ENCODE results near the gene SMAP1. TPM values are rescaled to one million over a fixed set of nuclear protein-coding genes. Genes with fewer than 3 reads are reported as not detected.
A peak's percentile ranks its signal among the peaks of the same experiment; 100 is the strongest.

SMAP1 gene
- total and polyA plus RNA-seq, 8 donors, result 26.2 to 30.6 (median 26.9) TPM

GRCh38 chr6:70708448-70708847 lies 40.8 kb downstream of the SMAP1 start:
- Histone ChIP-seq H3K4me3 (no peak overlapping the region), H3K4me1 (no peaks in the 10 kb centered on the region), H3K36me3 (no peaks in the 10 kb centered on the region), H3K9me3 (peaks cover 0 to 2% of the 10 kb centered on the region in 2 donors), H3K27me3 (no peaks in the 10 kb centered on the region), H3K27ac (no peak overlapping the region)
- DNase-seq (no peak), ATAC-seq (no peak)
- intact Hi-C loops (cut with DNase I), result loop anchor here (2.0 to 10.0 kb wide), 2 partner anchors 176 kb away; no protein-coding TSS in a partner anchor
- TF ChIP-seq, protein P1, sequence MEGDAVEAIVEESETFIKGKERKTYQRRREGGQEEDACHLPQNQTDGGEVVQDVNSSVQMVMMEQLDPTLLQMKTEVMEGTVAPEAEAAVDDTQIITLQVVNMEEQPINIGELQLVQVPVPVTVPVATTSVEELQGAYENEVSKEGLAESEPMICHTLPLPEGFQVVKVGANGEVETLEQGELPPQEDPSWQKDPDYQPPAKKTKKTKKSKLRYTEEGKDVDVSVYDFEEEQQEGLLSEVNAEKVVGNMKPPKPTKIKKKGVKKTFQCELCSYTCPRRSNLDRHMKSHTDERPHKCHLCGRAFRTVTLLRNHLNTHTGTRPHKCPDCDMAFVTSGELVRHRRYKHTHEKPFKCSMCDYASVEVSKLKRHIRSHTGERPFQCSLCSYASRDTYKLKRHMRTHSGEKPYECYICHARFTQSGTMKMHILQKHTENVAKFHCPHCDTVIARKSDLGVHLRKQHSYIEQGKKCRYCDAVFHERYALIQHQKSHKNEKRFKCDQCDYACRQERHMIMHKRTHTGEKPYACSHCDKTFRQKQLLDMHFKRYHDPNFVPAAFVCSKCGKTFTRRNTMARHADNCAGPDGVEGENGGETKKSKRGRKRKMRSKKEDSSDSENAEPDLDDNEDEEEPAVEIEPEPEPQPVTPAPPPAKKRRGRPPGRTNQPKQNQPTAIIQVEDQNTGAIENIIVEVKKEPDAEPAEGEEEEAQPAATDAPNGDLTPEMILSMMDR (IDR thresholded peaks at IDR 0.05), result no peak

GRCh38 chr6:70709826-70710225 lies 42.1 kb downstream of the SMAP1 start:
- no peak overlapping the region for H3K27ac ChIP-seq
- peaks cover 0 to 15% of the 10 kb centered on the region in 2 donors for H3K9me3 ChIP-seq
- TF ChIP-seq, protein P1 (IDR thresholded peaks at IDR 0.05), result no peak
- no peaks in the 10 kb centered on the region for H3K4me1 ChIP-seq
- ATAC-seq, result peak; percentile 39
- intact Hi-C loops (cut with DNase I), result loop anchor here (2.0 to 10.0 kb wide), 2 partner anchors 175 kb away; no protein-coding TSS in a partner anchor
- no peak for DNase-seq
- H3K4me3 ChIP-seq, result no peak overlapping the region
- H3K27me3 ChIP-seq, result no peaks in the 10 kb centered on the region
- no peaks in the 10 kb centered on the region for H3K36me3 ChIP-seq

DNA sequence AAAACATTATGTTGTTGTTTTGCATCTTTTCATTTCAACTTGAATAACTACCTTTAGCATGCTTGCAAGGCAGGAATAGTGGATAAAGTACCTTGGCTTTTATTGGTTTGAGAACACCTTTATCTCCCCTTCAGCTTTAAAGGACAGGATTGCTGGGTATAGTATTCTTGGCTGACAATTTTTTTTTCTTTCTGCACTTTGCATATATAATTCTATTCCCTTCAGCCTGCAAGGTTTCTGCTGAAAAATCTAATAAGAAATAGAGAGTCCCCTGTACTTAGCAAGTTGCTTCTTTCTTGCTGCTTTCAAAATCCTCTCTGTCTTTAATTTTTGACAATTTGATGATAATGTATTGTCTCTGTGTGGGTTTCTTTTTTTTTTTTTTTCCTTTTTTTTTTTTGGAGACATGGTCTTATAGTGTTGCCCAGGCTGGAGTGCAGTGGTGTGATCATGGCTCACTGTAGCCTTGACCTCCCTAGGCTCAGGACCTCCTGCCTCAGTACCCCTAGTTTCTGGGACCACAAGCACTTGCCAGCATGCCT lies 47.1 kb downstream of the SMAP1 start:
- Histone ChIP-seq H3K27me3 (no peaks in the 10 kb centered on the region), H3K9me3 (peaks cover 0 to 23% of the 10 kb centered on the region in 2 donors), H3K36me3 (no peaks in the 10 kb centered on the region), H3K4me3 (no peak overlapping the region), H3K4me1 (no peaks in the 10 kb centered on the region), H3K27ac (no peak overlapping the region)
- intact Hi-C loops (cut with DNase I), result no loop called here
- no peak for ATAC-seq
- TF ChIP-seq, protein P1 (IDR thresholded peaks at IDR 0.05), result no peak
- no peak for DNase-seq

GRCh38 chr6:70717038-70717801 lies 49.5 kb downstream of the SMAP1 start:
- DNase-seq, result no peak
- no peak overlapping the region for H3K4me3 ChIP-seq
- H3K36me3 ChIP-seq, result no peaks in the 10 kb centered on the region
- H3K27ac ChIP-seq, result no peak overlapping the region
- intact Hi-C loops (cut with DNase I), result no loop called here
- H3K27me3 ChIP-seq, result no peaks in the 10 kb centered on the region
- ATAC-seq, result no peak
- TF ChIP-seq, protein P1 (IDR thresholded peaks at IDR 0.05), result no peak
- peaks cover 0 to 23% of the 10 kb centered on the region in 2 donors for H3K9me3 ChIP-seq
- H3K4me1 ChIP-seq, result no peaks in the 10 kb centered on the region

DNA sequence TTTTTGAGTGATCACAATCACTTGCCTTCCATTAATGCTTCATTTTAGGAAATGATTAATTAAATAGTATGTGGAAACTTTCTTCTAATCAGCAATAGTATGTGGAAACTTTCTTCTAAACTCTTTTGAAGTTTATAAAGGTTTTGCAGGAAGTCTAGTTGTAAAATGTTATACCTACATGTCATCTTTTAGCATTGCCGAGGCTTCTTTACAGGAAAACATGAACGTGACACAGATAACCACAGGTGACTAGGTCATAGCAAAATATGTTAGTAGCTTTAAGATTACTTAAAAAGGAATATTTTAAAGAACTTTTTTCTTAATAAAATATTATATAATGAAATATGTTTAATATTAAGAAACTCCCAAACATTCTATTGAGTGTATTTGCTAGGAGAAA lies 56.8 kb downstream of the SMAP1 start:
- no peak for DNase-seq
- Histone ChIP-seq H3K4me1 (peaks cover 0 to 2% of the 10 kb centered on the region in 2 donors), H3K36me3 (no peaks in the 10 kb centered on the region), H3K27me3 (no peaks in the 10 kb centered on the region), H3K9me3 (no peaks in the 10 kb centered on the region), H3K4me3 (no peak overlapping the region), H3K27ac (no peak overlapping the region)
- TF ChIP-seq, protein P1 (IDR thresholded peaks at IDR 0.05), result no peak
- ATAC-seq, result no peak
- intact Hi-C loops (cut with DNase I), result no loop called here

All from left lung (tissue), 10 donors.